Trophoblast cell (in vitro differentiated cells and primary cell): Measurements from ENCODE around the gene REM1.
A peak's percentile ranks its signal among the peaks of the same experiment; 100 is the strongest.

Source experiments
- DNase-seq, 2 donors: peaks; one replicate each; pipeline ENCODE4 v3.0.0-alpha.2; 2016
- H2AFZ ChIP-seq: 2 replicates; pipeline ENCODE4 v1.6.1; 2013; ENCODE audit warnings: low read length, moderate library complexity, mild to moderate bottlenecking; ENCODE audit not compliant: insufficient read depth, poor library complexity
- H2AK5ac ChIP-seq: 2 replicates; pipeline ENCODE4 v1.6.1; 2013; ENCODE audit warnings: mild to moderate bottlenecking, low read length
- H2BK120ac ChIP-seq: 2 replicates; pipeline ENCODE4 v1.6.1; 2013; ENCODE audit warnings: low read length, mild to moderate bottlenecking, moderate library complexity; ENCODE audit not compliant: insufficient read depth, poor library complexity
- H2BK12ac ChIP-seq: 2 replicates; pipeline ENCODE4 v1.6.1; 2013; ENCODE audit warnings: mild to moderate bottlenecking, low read length, moderate library complexity
- H2BK5ac ChIP-seq: 2 replicates; pipeline ENCODE4 v1.6.1; 2013; ENCODE audit warnings: low read length, low read depth, moderate library complexity, mild to moderate bottlenecking; ENCODE audit not compliant: poor library complexity
- H3K14ac ChIP-seq: 2 replicates; pipeline ENCODE4 v1.6.1; 2013; ENCODE audit warnings: mild to moderate bottlenecking, low read length
- H3K18ac ChIP-seq: 2 replicates; pipeline ENCODE4 v1.6.1; 2013; ENCODE audit warnings: mild to moderate bottlenecking, low read length
- H3K23ac ChIP-seq: 2 replicates; pipeline ENCODE4 v1.6.1; 2013; ENCODE audit warnings: low read length
- H3K27ac ChIP-seq: 2 replicates; pipeline ENCODE4 v1.5.1; 2013; ENCODE audit warnings: low read depth, mild to moderate bottlenecking, inconsistent platforms, low read length, moderate library complexity
- H3K27me3 ChIP-seq: 2 replicates; pipeline ENCODE4 v1.6.1; 2013; ENCODE audit warnings: inconsistent platforms, mild to moderate bottlenecking, low read length, moderate library complexity; ENCODE audit not compliant: insufficient read depth
- H3K36me3 ChIP-seq, 2 experiments: 1 replicate in 1 of 2; 2 replicates in 1 of 2; pipeline ENCODE4 v1.6.1; 2013; ENCODE audit warnings: low read length in 2 of 2, mild to moderate bottlenecking in 2 of 2, moderate library complexity in 1 of 2; ENCODE audit not compliant: insufficient read depth in 2 of 2, control insufficient read depth in 1 of 2
- H3K4ac ChIP-seq: 2 replicates; pipeline ENCODE4 v1.6.1; 2013; ENCODE audit warnings: low read depth, mild to moderate bottlenecking, low read length, moderate library complexity
- H3K4me1 ChIP-seq, 2 experiments: 1 replicate in 1 of 2; 2 replicates in 1 of 2; pipeline ENCODE4 v1.6.1; 2013; ENCODE audit warnings: low read length in 2 of 2, mild to moderate bottlenecking in 2 of 2, moderate library complexity in 1 of 2; ENCODE audit not compliant: insufficient read depth in 2 of 2, control insufficient read depth in 1 of 2
- H3K4me2 ChIP-seq: 2 replicates; pipeline ENCODE4 v1.6.1; 2013; ENCODE audit warnings: inconsistent platforms, mild to moderate bottlenecking, low read length, moderate library complexity
- H3K4me3 ChIP-seq: 2 replicates; pipeline ENCODE4 v1.5.1; 2013; ENCODE audit warnings: mild to moderate bottlenecking, low read depth, low read length, inconsistent platforms
- H3K79me1 ChIP-seq: one replicate; pipeline ENCODE4 v1.6.1; 2013; ENCODE audit warnings: low read length
- H3K79me2 ChIP-seq: 2 replicates; pipeline ENCODE4 v1.6.1; 2013; ENCODE audit warnings: low read length, mild to moderate bottlenecking; ENCODE audit not compliant: control insufficient read depth, insufficient read depth, poor library complexity
- H3K9ac ChIP-seq: 2 replicates; pipeline ENCODE4 v1.6.1; 2013; ENCODE audit warnings: mild to moderate bottlenecking, low read length
- H3K9me3 ChIP-seq: 2 replicates; pipeline ENCODE4 v1.6.1; 2013; ENCODE audit warnings: low read depth, mild to moderate bottlenecking, control low read depth, inconsistent platforms, low read length; ENCODE audit not compliant: insufficient read depth
- H4K12ac ChIP-seq: 2 replicates; pipeline ENCODE4 v1.6.1; 2013; ENCODE audit warnings: low read depth, mild to moderate bottlenecking, low read length, moderate library complexity
- H4K8ac ChIP-seq: 2 replicates; pipeline ENCODE4 v1.6.1; 2013; ENCODE audit warnings: low read depth, mild to moderate bottlenecking, low read length, moderate library complexity
- H4K91ac ChIP-seq: one replicate; pipeline ENCODE4 v1.6.1; 2013; ENCODE audit warnings: low read depth, mild to moderate bottlenecking, low read length, moderate library complexity
- WGBS: extraction: QIAGEN DNeasy Blood & Tissue Kit; methylation state at CpG from one replicate; pipeline ENCODE4 v1.1.7; 2013; ENCODE audit warnings: missing lambda C conversion rate; ENCODE audit not compliant: insufficient read length, insufficient coverage; ENCODE audit errors: extremely low coverage; 5-methylcytosine and 5-hydroxymethylcytosine counted together

REM1 gene

DNA sequence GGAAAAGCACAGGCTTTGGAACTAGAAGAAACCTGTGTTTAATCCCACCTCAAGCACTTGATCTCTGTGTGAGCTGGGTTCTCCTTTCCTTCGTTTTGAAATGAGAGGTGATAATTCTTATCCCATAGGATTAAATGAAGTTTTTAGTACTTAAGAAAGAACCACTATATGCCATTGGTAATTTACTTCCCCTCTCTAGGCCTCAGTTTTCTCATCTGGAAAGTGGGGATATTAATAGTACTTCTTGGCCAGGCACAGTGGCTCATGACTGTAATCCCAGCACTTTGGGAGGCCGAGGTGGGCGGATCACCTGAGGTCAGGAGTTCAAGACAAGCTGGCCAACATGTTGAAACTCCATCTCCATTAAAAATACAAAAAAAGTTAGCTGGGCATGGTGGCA is 14.1 kb downstream of the REM1 start:
- Histone ChIP-seq H3K23ac (no peak overlapping the region), H3K9ac (no peak overlapping the region), H2AFZ (no peak overlapping the region), H3K14ac (no peak overlapping the region), H2BK5ac (no peak overlapping the region), H4K12ac (no peak overlapping the region), H4K8ac (no peak overlapping the region), H3K4me2 (no peak overlapping the region), H3K4ac (no peak overlapping the region), H3K4me1 (no peaks in the 10 kb centered on the region), H3K36me3 (no peaks in the 10 kb centered on the region), H4K91ac (no peak overlapping the region), H3K27me3 (no peaks in the 10 kb centered on the region), H3K79me2 (no peaks in the 10 kb centered on the region), H2BK120ac (no peak overlapping the region), H2AK5ac (no peak overlapping the region), H3K27ac (no peak overlapping the region), H2BK12ac (no peak overlapping the region), H3K79me1 (no peaks in the 10 kb centered on the region), H3K9me3 (peaks cover 22% of the 10 kb centered on the region), H3K4me3 (no peak overlapping the region), H3K18ac (no peak overlapping the region)
- DNase-seq = no peak
- no CpG with 5 or more reads among the region's 3 CpGs for WGBS

DNA sequence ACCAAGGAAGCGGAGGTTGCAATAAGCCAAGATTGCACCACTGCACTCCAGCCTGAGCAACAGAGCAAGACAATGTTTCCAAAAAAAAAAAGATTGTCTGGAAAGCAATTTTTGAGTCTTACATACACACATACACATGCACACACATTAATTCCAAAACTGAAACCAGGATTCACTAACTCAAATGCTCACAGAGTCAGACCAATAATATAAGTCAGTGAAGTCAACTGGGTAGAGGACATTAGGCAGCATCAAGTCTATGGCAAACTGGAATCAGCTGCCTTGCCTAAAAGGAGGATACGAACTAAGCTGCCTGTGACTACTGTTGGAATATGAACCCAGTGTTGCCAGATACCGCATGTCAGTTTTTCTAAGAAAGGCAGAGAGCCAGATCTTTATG is 15.7 kb downstream of the REM1 start:
- Histone ChIP-seq H3K36me3 (no peaks in the 10 kb centered on the region), H4K8ac (no peak overlapping the region), H3K27ac (no peak overlapping the region), H3K14ac (no peak overlapping the region), H3K27me3 (no peaks in the 10 kb centered on the region), H3K4me3 (no peak overlapping the region), H4K12ac (no peak overlapping the region), H2AFZ (no peak overlapping the region), H4K91ac (no peak overlapping the region), H2BK12ac (no peak overlapping the region), H3K79me2 (no peaks in the 10 kb centered on the region), H3K18ac (no peak overlapping the region), H3K79me1 (no peaks in the 10 kb centered on the region), H3K23ac (no peak overlapping the region), H3K4ac (no peak overlapping the region), H2BK5ac (no peak overlapping the region), H3K9ac (no peak overlapping the region), H2BK120ac (no peak overlapping the region), H3K9me3 (peaks cover 10% of the 10 kb centered on the region), H3K4me1 (no peaks in the 10 kb centered on the region), H2AK5ac (no peak overlapping the region), H3K4me2 (no peak overlapping the region)
- no peak for DNase-seq
- no CpG with 5 or more reads among the region's 3 CpGs for WGBS

DNA sequence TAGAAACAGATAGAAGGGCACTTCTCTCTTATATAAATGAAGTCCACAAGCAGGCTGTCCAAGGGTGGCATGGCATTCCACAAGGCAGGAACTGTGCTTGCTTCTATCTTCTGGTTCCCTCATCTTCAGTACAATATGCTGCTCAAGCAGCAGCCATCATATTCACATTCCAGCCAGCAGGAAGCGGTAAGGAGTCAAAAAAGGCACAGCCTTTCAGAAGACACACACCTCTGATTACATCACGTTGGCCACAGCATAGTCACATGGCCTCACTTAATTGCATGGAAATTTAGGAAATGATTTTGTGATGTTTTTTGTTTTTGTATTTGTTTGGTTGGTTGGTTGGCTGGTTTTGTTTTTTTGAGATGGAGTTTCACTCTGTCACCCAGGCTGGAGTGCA is 19.0 kb downstream of the REM1 start:
- H3K36me3 ChIP-seq = no peaks in the 10 kb centered on the region
- H4K12ac ChIP-seq = no peak overlapping the region
- H2BK120ac ChIP-seq = no peak overlapping the region
- no peak overlapping the region for H3K4me2 ChIP-seq
- no peaks in the 10 kb centered on the region for H3K4me1 ChIP-seq
- H3K9ac ChIP-seq = no peak overlapping the region
- peaks cover 16% of the 10 kb centered on the region for H3K9me3 ChIP-seq
- H3K23ac ChIP-seq = no peak overlapping the region
- no peak overlapping the region for H2BK5ac ChIP-seq
- H3K4me3 ChIP-seq = no peak overlapping the region
- no peak overlapping the region for H3K18ac ChIP-seq
- no peak overlapping the region for H2AK5ac ChIP-seq
- no peak overlapping the region for H3K27ac ChIP-seq
- H4K8ac ChIP-seq = no peak overlapping the region
- no peak overlapping the region for H2BK12ac ChIP-seq
- WGBS = no CpG with 5 or more reads among the region's 2 CpGs
- H3K14ac ChIP-seq = no peak overlapping the region
- H2AFZ ChIP-seq = no peak overlapping the region
- H4K91ac ChIP-seq = no peak overlapping the region
- DNase-seq = peak; percentile 66 to 85
- no peaks in the 10 kb centered on the region for H3K79me1 ChIP-seq
- no peak overlapping the region for H3K4ac ChIP-seq
- H3K79me2 ChIP-seq = no peaks in the 10 kb centered on the region
- H3K27me3 ChIP-seq = no peaks in the 10 kb centered on the region

DNA sequence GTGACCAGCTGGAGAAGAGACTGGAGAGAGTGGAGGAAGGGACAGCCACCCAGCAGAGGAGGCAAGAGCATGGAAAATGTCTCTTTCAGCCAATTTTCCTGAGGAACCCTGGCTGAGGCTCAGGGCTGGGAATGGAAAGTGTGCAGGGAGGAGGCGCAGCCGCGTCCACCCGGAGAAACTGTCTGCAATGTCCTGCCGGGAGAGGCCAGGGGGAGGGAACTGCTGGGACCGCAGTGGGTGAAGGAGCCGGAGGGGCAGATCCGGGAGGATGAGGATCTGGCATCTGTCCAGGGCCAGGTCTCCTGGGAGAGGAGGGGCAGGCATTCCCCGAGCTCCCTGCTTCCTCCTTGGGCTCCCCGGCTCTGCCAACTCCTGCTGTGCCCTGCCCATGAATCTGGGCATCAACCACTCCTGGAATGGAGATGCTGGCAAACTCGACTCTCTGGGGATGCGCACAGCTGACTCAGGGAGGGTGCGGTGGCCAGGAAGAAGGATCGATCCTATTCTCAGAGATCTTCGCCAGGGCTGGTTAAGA is 21.7 kb downstream of the REM1 start:
- no peak for DNase-seq
- Histone ChIP-seq H3K14ac (no peak overlapping the region), H3K9ac (no peak overlapping the region), H4K8ac (no peak overlapping the region), H4K91ac (no peak overlapping the region), H3K79me1 (no peaks in the 10 kb centered on the region), H3K27ac (no peak overlapping the region), H3K4ac (no peak overlapping the region), H3K23ac (no peak overlapping the region), H2BK120ac (no peak overlapping the region), H2AK5ac (no peak overlapping the region), H2BK12ac (no peak overlapping the region), H3K18ac (no peak overlapping the region), H3K79me2 (no peaks in the 10 kb centered on the region), H3K4me2 (no peak overlapping the region), H3K9me3 (peaks cover 21% of the 10 kb centered on the region), H3K27me3 (no peaks in the 10 kb centered on the region), H3K4me3 (no peak overlapping the region), H3K36me3 (no peaks in the 10 kb centered on the region), H2AFZ (no peak overlapping the region), H3K4me1 (no peaks in the 10 kb centered on the region), H2BK5ac (no peak overlapping the region), H4K12ac (no peak overlapping the region)
- no CpG with 5 or more reads among the region's 15 CpGs for WGBS
